HL-60 (cell line): ENCODE data around the gene GID8.

Experiments
- CTCF ChIP-seq: IDR thresholded peaks from one replicate; pipeline ENCODE4 v1.5.1; 2011; ENCODE audit warnings: low read length, control low read depth, inconsistent platforms; ENCODE audit not compliant: insufficient read depth
- POLR2AphosphoS5 ChIP-seq: IDR thresholded peaks from 2 replicates; pipeline ENCODE4 v1.6.1; 2012; ENCODE audit warnings: low read depth
- REST ChIP-seq: IDR thresholded peaks from 2 replicates; pipeline ENCODE4 v1.6.1; 2012; ENCODE audit warnings: low read depth; ENCODE audit not compliant: insufficient replicate concordance

- TF ChIP-seq CTCF = no peak
- TF ChIP-seq POLR2AphosphoS5 = no peak
- peak; percentile 24 for TF ChIP-seq REST
These were observed 25.9 kb downstream of the GID8 start for GRCh38 chr20:62963614-62964397.
